Heart left ventricle (tissue), 13 donors: ENCODE data around the gene TICRR.

Experiments
- CTCF ChIP-seq, 12 donors: fragments of 200-600 bp; sonication (generic) in 4 of 12; IDR thresholded peaks; one replicate each; pipeline versions ENCODE4 v1.5.0 to v1.8.0; 2018 to 2022; ENCODE audit warnings: antibody characterized with exemption in 12 of 12, mild to moderate bottlenecking in 5 of 12
- POLR2A ChIP-seq, 2 donors: fragments of 450-650 bp; IDR thresholded peaks; one replicate each; pipeline ENCODE4 v1.6.1; 2017; ENCODE audit warnings: antibody characterized with exemption in 2 of 2, mild to moderate bottlenecking in 2 of 2, moderate library complexity in 2 of 2
- donor health status: ischemic (EF 13 %, LVEDD 7.1; RV severe dilation, severe dysfunction).
- donor health status: DM: no; HTN: yes; CAD: no.
- donor health status: DM: no; HTN: no; CAD: no.
- donor health status: ischemic (EF 25% LVEDD 6.9; RV normal size, moderate dysfunction).
- donor health status: ischemic (EF 25% LVEDD 5.7; RV mildly dilated, moderate dysfunction).
- donor health status: ischemic (EF 35%, LVEDD 5.7; RV mildly dilated, moderate dysfunction).
- donor health status: nonischemic (EF 11% LVEDD 7.7; RV severe dilation, severe dysfunction).
- donor health status: DM: yes; HTN: yes; CAD: no.
- donor health status: PGD.
- donor health status: ischemic (EF 29% LVEDD 5.4; RV normal size, mild dysfunction).
- donor health status: nonischemic (EF 23%, LVEDD 6.1; RV moderate dilation, normal function).

- TF ChIP-seq CTCF (IDR thresholded peaks at IDR 0.05) (no peak), POLR2A (IDR thresholded peaks at IDR 0.05) (no peak)
Measured at GRCh38 chr15:89542369-89542768, 32.9 kb upstream of the TICRR start.
